Testis (tissue), 2 donors: ENCODE measurements around the gene SIPA1L3.

Experiments
- POLR2A ChIP-seq: fragments of 450-650 bp; IDR thresholded peaks from one replicate; pipeline ENCODE4 v1.6.1; 2017; ENCODE audit warnings: antibody characterized with exemption, mild to moderate bottlenecking, moderate library complexity
- TF ChIP-seq, protein P1 (sequence below), 3 experiments: fragments of 450-650 bp in 2 of 3; fragments of 200-600 bp in 1 of 3; sonication (generic) in 1 of 3; IDR thresholded peaks; one replicate each; pipeline ENCODE4 v1.5.1; 2016 to 2019; ENCODE audit warnings: antibody characterized with exemption in 3 of 3, mild to moderate bottlenecking in 2 of 3, moderate library complexity in 1 of 3

DNA sequence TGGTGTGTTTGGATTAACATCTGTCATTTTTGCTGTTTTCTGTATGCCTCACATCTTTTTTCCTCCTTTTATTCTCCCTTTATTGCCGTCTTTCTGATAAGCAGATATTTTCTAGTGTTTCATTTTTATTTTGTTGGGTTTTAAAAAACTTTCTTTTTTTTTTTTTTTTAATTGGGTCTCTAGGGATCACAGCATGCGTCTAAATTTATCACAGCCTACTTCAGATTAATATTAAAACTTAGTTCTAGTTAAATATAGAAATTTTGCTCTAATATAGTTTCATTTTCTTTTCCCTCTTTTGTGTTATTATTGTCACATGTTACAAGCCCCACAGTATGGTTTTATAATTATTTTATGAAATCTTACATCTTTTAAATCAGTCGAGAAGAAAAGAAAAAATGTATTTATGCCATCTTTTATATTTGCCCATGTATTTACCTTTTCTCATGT, 52.7 kb downstream of the SIPA1L3 start:
- TF ChIP-seq, protein P1, sequence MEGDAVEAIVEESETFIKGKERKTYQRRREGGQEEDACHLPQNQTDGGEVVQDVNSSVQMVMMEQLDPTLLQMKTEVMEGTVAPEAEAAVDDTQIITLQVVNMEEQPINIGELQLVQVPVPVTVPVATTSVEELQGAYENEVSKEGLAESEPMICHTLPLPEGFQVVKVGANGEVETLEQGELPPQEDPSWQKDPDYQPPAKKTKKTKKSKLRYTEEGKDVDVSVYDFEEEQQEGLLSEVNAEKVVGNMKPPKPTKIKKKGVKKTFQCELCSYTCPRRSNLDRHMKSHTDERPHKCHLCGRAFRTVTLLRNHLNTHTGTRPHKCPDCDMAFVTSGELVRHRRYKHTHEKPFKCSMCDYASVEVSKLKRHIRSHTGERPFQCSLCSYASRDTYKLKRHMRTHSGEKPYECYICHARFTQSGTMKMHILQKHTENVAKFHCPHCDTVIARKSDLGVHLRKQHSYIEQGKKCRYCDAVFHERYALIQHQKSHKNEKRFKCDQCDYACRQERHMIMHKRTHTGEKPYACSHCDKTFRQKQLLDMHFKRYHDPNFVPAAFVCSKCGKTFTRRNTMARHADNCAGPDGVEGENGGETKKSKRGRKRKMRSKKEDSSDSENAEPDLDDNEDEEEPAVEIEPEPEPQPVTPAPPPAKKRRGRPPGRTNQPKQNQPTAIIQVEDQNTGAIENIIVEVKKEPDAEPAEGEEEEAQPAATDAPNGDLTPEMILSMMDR (IDR thresholded peaks at IDR 0.05): no peak
- TF ChIP-seq POLR2A: no peak
